ENCODE data around the gene SCN2B.

The SCN2B gene

GRCh38 chr11:118143661-118144185, 32.7 kb downstream of the SCN2B start:
- Mint-ChIP-seq H3K9me3 (no peaks in the 10 kb centered on the region), H3K4me1 (no peaks in the 10 kb centered on the region), H3K4me3 (no peak overlapping the region), H3K36me3 (ENCODE audit: insufficient read depth) (peaks cover 2% of the 10 kb centered on the region), H3K27ac (ENCODE audit: low read depth) (no peak overlapping the region), H3K27me3 (peaks cover 63% of the 10 kb centered on the region)
- DNase-seq (ENCODE audit: low spot score in 2 of 2), result no peak
- ATAC-seq (replicated peaks; ENCODE audit: extremely low read depth, poor library complexity, severe bottlenecking), result no peak

DNA sequence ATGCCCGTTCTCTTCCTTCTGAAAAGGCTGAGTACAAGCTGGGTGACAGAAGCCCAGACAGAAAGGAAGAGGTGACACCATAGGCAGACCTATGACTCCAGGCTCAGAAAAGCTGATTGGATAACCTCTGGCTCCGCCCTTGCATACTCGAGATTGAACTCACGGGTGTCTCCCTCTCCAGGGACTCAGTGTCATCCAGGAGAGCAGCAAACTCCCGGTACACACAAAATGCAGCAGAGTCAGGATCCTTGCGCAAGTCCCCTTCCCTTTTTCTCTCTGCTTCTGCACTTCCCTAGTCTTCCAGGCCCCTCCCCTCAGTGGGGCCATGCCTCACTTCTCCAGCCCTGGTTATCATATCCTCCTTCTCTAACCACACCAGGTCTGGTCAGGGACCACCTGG, 33.6 kb downstream of the SCN2B start:
- DNase-seq (ENCODE audit: low spot score in 2 of 2) (no peak), ATAC-seq (replicated peaks; ENCODE audit: extremely low read depth, poor library complexity, severe bottlenecking) (no peak)
- H3K4me3 Mint-ChIP-seq, result no peak overlapping the region
- H3K36me3 Mint-ChIP-seq (ENCODE audit: insufficient read depth), result peaks cover 2% of the 10 kb centered on the region
- H3K27ac Mint-ChIP-seq (ENCODE audit: low read depth), result no peak overlapping the region
- H3K9me3 Mint-ChIP-seq, result no peaks in the 10 kb centered on the region
- peaks cover 72% of the 10 kb centered on the region for H3K27me3 Mint-ChIP-seq
- no peaks in the 10 kb centered on the region for H3K4me1 Mint-ChIP-seq

DNA sequence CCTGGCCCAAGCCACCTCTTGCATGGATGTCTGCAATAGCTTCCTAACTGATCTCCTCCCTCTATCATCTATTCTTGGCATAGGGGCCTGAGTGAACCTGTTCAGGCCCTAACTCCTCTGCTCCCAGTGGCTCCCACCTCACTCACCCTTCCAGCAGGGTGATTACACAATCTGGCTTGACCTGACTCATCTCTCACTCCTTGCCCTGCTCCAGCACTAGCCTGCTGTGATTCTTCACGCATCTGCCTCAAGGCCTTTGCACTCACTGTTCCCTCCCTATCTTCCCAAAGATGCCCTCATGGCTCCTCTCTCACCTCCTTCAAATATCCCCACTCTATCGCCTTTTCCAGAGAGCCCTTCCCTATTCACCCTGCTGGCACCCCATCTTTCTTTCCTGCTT, 34.4 kb downstream of the SCN2B start:
- no peaks in the 10 kb centered on the region for H3K9me3 Mint-ChIP-seq
- ATAC-seq (replicated peaks; ENCODE audit: extremely low read depth, poor library complexity, severe bottlenecking) (no peak), DNase-seq (ENCODE audit: low spot score in 2 of 2) (no peak)
- H3K4me1 Mint-ChIP-seq, result no peaks in the 10 kb centered on the region
- no peak overlapping the region for H3K4me3 Mint-ChIP-seq
- peaks cover 2% of the 10 kb centered on the region for H3K36me3 Mint-ChIP-seq (ENCODE audit: insufficient read depth)
- H3K27ac Mint-ChIP-seq (ENCODE audit: low read depth), result no peak overlapping the region
- peaks cover 74% of the 10 kb centered on the region for H3K27me3 Mint-ChIP-seq

GRCh38 chr11:118139578-118139977, 36.9 kb downstream of the SCN2B start:
- Mint-ChIP-seq H3K9me3 (no peaks in the 10 kb centered on the region), H3K36me3 (ENCODE audit: insufficient read depth) (peaks cover 1% of the 10 kb centered on the region), H3K4me1 (no peaks in the 10 kb centered on the region), H3K4me3 (no peak overlapping the region), H3K27ac (ENCODE audit: low read depth) (no peak overlapping the region), H3K27me3 (peaks cover 91% of the 10 kb centered on the region)
- no peak for ATAC-seq (replicated peaks; ENCODE audit: extremely low read depth, poor library complexity, severe bottlenecking)
- DNase-seq (ENCODE audit: low spot score in 2 of 2), result no peak

- Mint-ChIP-seq H3K4me3 (no peak overlapping the region), H3K4me1 (no peaks in the 10 kb centered on the region), H3K36me3 (ENCODE audit: insufficient read depth) (no peaks in the 10 kb centered on the region), H3K27me3 (peaks cover 91% of the 10 kb centered on the region), H3K9me3 (no peaks in the 10 kb centered on the region), H3K27ac (ENCODE audit: low read depth) (no peak overlapping the region)
- ATAC-seq (replicated peaks; ENCODE audit: extremely low read depth, poor library complexity, severe bottlenecking) (no peak), DNase-seq (ENCODE audit: low spot score in 2 of 2) (no peak)
Measured at GRCh38 chr11:118138839-118139420, 37.5 kb downstream of the SCN2B start.

DNA sequence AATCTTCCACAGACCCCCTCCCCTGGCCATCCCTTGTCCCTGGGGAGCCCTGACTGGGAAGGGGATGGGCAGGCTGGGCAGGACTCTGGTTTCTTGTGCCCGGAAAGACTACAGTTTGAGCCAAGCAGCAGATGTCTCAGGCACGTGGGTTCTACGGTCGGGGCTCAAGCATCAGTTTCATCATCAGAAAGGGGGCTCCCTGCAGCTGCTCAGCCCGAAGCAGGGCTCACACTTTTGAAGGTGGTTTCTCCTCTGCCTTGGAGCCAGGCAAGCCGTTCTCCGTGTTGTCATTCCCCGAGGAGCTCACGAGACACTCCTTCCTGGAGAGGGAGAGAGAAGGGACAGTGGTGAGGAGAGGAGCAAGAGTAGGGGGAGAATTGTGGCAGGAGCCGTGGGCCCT, 39.6 kb downstream of the SCN2B start:
- Mint-ChIP-seq H3K4me3 (no peak overlapping the region), H3K27me3 (peaks cover 74% of the 10 kb centered on the region), H3K4me1 (no peaks in the 10 kb centered on the region), H3K36me3 (ENCODE audit: insufficient read depth) (no peaks in the 10 kb centered on the region), H3K9me3 (no peaks in the 10 kb centered on the region), H3K27ac (ENCODE audit: low read depth) (no peak overlapping the region)
- DNase-seq (ENCODE audit: low spot score in 2 of 2) (no peak), ATAC-seq (replicated peaks; ENCODE audit: extremely low read depth, poor library complexity, severe bottlenecking) (no peak)

DNA sequence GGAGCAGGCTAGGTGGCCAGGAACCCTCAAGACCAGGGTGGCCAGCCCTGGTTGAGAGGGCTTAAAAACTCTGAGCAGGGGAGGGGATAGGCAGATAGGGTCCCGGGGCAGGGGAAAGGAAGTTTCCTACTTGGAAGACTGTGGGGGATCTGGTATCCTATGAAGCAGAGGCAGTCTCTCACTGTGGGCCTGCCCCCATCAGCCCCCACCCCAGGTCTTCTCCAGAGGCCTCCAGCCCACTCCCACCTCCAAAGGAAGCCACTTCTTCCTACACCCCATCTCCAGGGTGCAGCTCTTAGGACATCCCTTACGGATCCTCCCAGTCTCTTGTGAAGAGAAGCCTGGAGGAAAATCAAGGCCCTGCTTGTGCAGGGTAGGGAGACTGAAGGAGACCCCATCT, 40.1 kb downstream of the SCN2B start:
- ATAC-seq (replicated peaks; ENCODE audit: extremely low read depth, poor library complexity, severe bottlenecking) (no peak), DNase-seq (ENCODE audit: low spot score in 2 of 2) (no peak)
- H3K9me3 Mint-ChIP-seq, result no peaks in the 10 kb centered on the region
- no peak overlapping the region for H3K4me3 Mint-ChIP-seq
- no peaks in the 10 kb centered on the region for H3K36me3 Mint-ChIP-seq (ENCODE audit: insufficient read depth)
- H3K27ac Mint-ChIP-seq (ENCODE audit: low read depth), result no peak overlapping the region
- H3K27me3 Mint-ChIP-seq, result peaks cover 69% of the 10 kb centered on the region
- H3K4me1 Mint-ChIP-seq, result no peaks in the 10 kb centered on the region

GRCh38 chr11:118135796-118136165, 40.7 kb downstream of the SCN2B start:
- no peak overlapping the region for H3K27ac Mint-ChIP-seq (ENCODE audit: low read depth)
- no peak for ATAC-seq (replicated peaks; ENCODE audit: extremely low read depth, poor library complexity, severe bottlenecking)

DNA sequence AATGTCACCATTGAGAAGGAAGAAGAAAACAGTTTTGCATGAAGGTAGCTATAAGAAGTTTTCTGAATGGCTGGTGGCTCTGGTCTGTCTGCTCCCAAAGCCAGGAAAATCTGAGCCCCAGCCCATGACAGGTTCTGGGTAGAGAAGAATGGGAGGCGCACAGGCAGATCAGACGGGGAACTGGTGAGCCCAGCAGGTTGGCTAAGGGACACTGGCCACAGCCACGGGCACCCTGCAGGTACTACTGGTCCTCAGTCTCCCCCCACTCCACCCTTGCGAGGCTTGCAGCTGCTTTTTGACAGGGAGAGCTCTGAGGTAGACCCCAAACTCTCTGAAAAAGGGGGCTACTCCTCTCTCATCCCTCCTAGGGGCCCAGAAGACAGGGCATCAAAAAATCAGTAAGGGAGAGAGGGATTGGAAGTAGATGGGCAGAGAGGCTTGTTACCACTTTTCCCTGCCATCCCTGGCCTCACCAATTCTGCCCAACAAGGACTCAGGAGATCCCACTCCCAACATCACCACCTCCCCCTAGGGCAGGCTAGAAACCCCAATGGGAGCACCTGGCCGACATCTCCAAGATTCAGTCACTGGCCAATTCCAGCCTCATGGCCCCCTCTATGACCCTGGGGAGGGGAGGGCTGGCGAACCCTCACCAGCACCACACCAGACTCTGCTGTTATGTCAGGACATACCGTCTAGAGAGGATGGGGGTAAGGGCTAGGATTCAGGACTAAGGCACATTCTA, 41.2 kb downstream of the SCN2B start:
- no peak overlapping the region for H3K27ac Mint-ChIP-seq (ENCODE audit: low read depth)
- ATAC-seq (replicated peaks; ENCODE audit: extremely low read depth, poor library complexity, severe bottlenecking) (no peak), DNase-seq (ENCODE audit: low spot score in 2 of 2) (no peak)
- peaks cover 58% of the 10 kb centered on the region for H3K27me3 Mint-ChIP-seq
- no peaks in the 10 kb centered on the region for H3K4me1 Mint-ChIP-seq
- no peaks in the 10 kb centered on the region for H3K36me3 Mint-ChIP-seq (ENCODE audit: insufficient read depth)
- no peaks in the 10 kb centered on the region for H3K9me3 Mint-ChIP-seq
- no peak overlapping the region for H3K4me3 Mint-ChIP-seq

More at GRCh38 chr11:118135796-118136165, 40.7 kb downstream of the SCN2B start:
- no peak overlapping the region for H3K4me3 Mint-ChIP-seq
- peaks cover 63% of the 10 kb centered on the region for H3K27me3 Mint-ChIP-seq
- no peaks in the 10 kb centered on the region for H3K9me3 Mint-ChIP-seq
- H3K36me3 Mint-ChIP-seq (ENCODE audit: insufficient read depth), result no peaks in the 10 kb centered on the region
- H3K4me1 Mint-ChIP-seq, result no peaks in the 10 kb centered on the region
- DNase-seq (ENCODE audit: low spot score in 2 of 2), result no peak

GRCh38 chr11:118133816-118134215, 42.6 kb downstream of the SCN2B start:
- Mint-ChIP-seq H3K4me3 (no peak overlapping the region), H3K9me3 (no peaks in the 10 kb centered on the region), H3K27ac (ENCODE audit: low read depth) (no peak overlapping the region), H3K36me3 (ENCODE audit: insufficient read depth) (no peaks in the 10 kb centered on the region), H3K4me1 (no peaks in the 10 kb centered on the region), H3K27me3 (peaks cover 54% of the 10 kb centered on the region)
- DNase-seq (ENCODE audit: low spot score in 2 of 2) (no peak), ATAC-seq (replicated peaks; ENCODE audit: extremely low read depth, poor library complexity, severe bottlenecking) (no peak)

GRCh38 chr11:118132385-118133151, 43.9 kb downstream of the SCN2B start:
- DNase-seq (ENCODE audit: low spot score in 2 of 2), result no peak
- H3K9me3 Mint-ChIP-seq, result no peaks in the 10 kb centered on the region
- no peak overlapping the region for H3K27ac Mint-ChIP-seq (ENCODE audit: low read depth)
- H3K27me3 Mint-ChIP-seq, result peaks cover 42% of the 10 kb centered on the region
- no peak overlapping the region for H3K4me3 Mint-ChIP-seq
- H3K4me1 Mint-ChIP-seq, result no peaks in the 10 kb centered on the region
- no peaks in the 10 kb centered on the region for H3K36me3 Mint-ChIP-seq (ENCODE audit: insufficient read depth)
- no peak for ATAC-seq (replicated peaks; ENCODE audit: extremely low read depth, poor library complexity, severe bottlenecking)

DNA sequence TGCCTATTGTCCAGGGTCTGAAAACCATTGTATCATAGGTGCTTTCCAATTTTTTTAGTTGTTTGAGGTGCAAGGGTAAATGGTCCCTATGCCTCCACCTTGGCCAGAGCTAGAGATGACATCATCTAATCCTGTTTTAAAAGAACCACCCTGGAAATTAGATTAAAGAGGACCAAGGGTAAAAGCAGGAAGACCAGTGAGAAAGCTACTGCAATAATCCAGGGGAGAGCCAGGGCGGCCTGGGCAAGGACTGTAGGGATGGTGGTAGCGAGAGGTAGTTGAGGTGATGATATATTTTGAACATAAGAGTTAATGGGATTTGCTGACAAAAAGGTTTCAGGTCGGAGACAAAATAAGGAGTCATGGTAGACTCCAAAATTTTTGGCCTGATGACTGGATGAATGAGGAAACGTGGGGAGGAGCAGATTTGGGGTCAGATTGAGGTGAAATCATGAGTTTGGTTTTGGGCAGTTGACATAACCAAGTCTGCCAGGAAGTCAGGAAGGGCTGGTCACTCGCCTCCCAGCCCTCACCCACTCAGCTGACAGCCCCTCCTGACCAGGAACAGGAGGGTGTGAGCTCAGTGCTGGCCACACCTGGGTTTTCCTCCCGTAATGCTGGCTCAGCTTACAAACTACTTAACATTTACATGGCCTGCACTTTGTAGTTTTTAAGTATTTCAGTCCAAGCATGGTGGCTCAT, 46.8 kb downstream of the SCN2B start:
- no peak overlapping the region for H3K4me3 Mint-ChIP-seq
- no peak for DNase-seq (ENCODE audit: low spot score in 2 of 2)
- no peaks in the 10 kb centered on the region for H3K4me1 Mint-ChIP-seq
- no peaks in the 10 kb centered on the region for H3K36me3 Mint-ChIP-seq (ENCODE audit: insufficient read depth)
- H3K27ac Mint-ChIP-seq (ENCODE audit: low read depth), result no peak overlapping the region
- H3K27me3 Mint-ChIP-seq, result peaks cover 20% of the 10 kb centered on the region
- no peaks in the 10 kb centered on the region for H3K9me3 Mint-ChIP-seq
- ATAC-seq (replicated peaks; ENCODE audit: extremely low read depth, poor library complexity, severe bottlenecking), result no peak
